ENCODE data around the gene ARHGEF11.

Gene ARHGEF11

GRCh38 chr1:157008502-157008901 lies 37.0 kb downstream of the ARHGEF11 start:
- no peak overlapping the region for H3K27ac ChIP-seq
- no peak for DNase-seq (ENCODE audit: low spot score)
- ChIA-PET POLR2A (ENCODE audit: low non-redundant PET) (no interaction called here), CTCF (no interaction called here)
- no peak for TF ChIP-seq CTCF (conservative IDR thresholded peaks at IDR 0.05; ENCODE audit: low read depth)

GRCh38 chr1:157007306-157007705 lies 38.2 kb downstream of the ARHGEF11 start:
- CTCF ChIA-PET: no interaction called here
- H3K27ac ChIP-seq: no peak overlapping the region
- DNase-seq (ENCODE audit: low spot score): no peak
- POLR2A ChIA-PET (ENCODE audit: low non-redundant PET): no interaction called here
- no peak for TF ChIP-seq CTCF (conservative IDR thresholded peaks at IDR 0.05; ENCODE audit: low read depth)

- TF ChIP-seq CTCF (conservative IDR thresholded peaks at IDR 0.05; ENCODE audit: low read depth): no peak
- POLR2A ChIA-PET (ENCODE audit: low non-redundant PET): no interaction called here
- DNase-seq (ENCODE audit: low spot score): no peak
- CTCF ChIA-PET: no interaction called here
- no peak overlapping the region for H3K27ac ChIP-seq
Observed at GRCh38 chr1:157006676-157007075, 38.9 kb downstream of the ARHGEF11 start.

- TF ChIP-seq CTCF (conservative IDR thresholded peaks at IDR 0.05; ENCODE audit: low read depth): no peak
- no peak for DNase-seq (ENCODE audit: low spot score)
- no peak overlapping the region for H3K27ac ChIP-seq
- ChIA-PET POLR2A (ENCODE audit: low non-redundant PET) (no interaction called here), CTCF (no interaction called here)
Observed at GRCh38 chr1:157005965-157006364, 39.6 kb downstream of the ARHGEF11 start.

GRCh38 chr1:157004806-157005205 lies 40.7 kb downstream of the ARHGEF11 start:
- ChIA-PET CTCF (no interaction called here), POLR2A (ENCODE audit: low non-redundant PET) (no interaction called here)
- no peak overlapping the region for H3K27ac ChIP-seq
- no peak for TF ChIP-seq CTCF (conservative IDR thresholded peaks at IDR 0.05; ENCODE audit: low read depth)
- DNase-seq (ENCODE audit: low spot score): no peak

GRCh38 chr1:157004327-157004726 lies 41.2 kb downstream of the ARHGEF11 start:
- CTCF ChIA-PET: no interaction called here
- no peak for TF ChIP-seq CTCF (conservative IDR thresholded peaks at IDR 0.05; ENCODE audit: low read depth)
- H3K27ac ChIP-seq: no peak overlapping the region
- DNase-seq (ENCODE audit: low spot score): no peak
- POLR2A ChIA-PET (ENCODE audit: low non-redundant PET): no interaction called here

DNA sequence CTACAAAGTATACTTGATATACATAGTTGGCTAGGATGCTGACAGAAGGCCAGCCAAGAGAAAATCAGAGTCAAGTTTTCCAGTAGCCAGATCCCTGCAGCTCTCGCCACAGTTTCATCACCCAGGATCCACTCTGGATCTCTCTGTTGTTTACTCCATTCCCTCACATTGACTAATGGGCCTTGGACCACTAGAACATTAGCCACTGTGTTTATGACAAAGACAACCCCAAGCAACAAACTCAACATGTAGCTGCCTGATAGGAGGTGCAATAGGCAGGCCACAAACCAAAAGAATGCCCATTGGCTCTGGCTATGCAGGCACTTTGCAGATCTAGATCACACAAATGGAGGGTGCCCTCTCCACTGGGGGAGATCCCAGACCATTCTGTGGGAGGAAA lies 44.2 kb downstream of the ARHGEF11 start:
- CTCF ChIA-PET: no interaction called here
- DNase-seq (ENCODE audit: low spot score): no peak
- no peak for TF ChIP-seq CTCF (conservative IDR thresholded peaks at IDR 0.05; ENCODE audit: low read depth)
- POLR2A ChIA-PET (ENCODE audit: low non-redundant PET): no interaction called here
- H3K27ac ChIP-seq: no peak overlapping the region
